ENCODE data around the gene KCNN1. TPM values are rescaled to one million over a fixed set of nuclear protein-coding genes. Genes with fewer than 3 reads are reported as not detected.

The KCNN1 gene
- total and polyA plus RNA-seq, 9 of the 15 experiments (the other 6 are each of a cell fraction or from before 2014, with no cell fraction given): 0.01 to 6.2 (median 0.72) TPM

GRCh38 chr19:17950310-17951156 lies 16.4 kb upstream of the KCNN1 start (continued):
- no peak for TF ChIP-seq DMBX1 (CRISPR knock-in tag; IDR thresholded peaks at IDR 0.05; ENCODE audit: borderline replicate concordance)
- no peak for TF ChIP-seq BCOR (IDR thresholded peaks at IDR 0.05)
- TF ChIP-seq, protein P1, sequence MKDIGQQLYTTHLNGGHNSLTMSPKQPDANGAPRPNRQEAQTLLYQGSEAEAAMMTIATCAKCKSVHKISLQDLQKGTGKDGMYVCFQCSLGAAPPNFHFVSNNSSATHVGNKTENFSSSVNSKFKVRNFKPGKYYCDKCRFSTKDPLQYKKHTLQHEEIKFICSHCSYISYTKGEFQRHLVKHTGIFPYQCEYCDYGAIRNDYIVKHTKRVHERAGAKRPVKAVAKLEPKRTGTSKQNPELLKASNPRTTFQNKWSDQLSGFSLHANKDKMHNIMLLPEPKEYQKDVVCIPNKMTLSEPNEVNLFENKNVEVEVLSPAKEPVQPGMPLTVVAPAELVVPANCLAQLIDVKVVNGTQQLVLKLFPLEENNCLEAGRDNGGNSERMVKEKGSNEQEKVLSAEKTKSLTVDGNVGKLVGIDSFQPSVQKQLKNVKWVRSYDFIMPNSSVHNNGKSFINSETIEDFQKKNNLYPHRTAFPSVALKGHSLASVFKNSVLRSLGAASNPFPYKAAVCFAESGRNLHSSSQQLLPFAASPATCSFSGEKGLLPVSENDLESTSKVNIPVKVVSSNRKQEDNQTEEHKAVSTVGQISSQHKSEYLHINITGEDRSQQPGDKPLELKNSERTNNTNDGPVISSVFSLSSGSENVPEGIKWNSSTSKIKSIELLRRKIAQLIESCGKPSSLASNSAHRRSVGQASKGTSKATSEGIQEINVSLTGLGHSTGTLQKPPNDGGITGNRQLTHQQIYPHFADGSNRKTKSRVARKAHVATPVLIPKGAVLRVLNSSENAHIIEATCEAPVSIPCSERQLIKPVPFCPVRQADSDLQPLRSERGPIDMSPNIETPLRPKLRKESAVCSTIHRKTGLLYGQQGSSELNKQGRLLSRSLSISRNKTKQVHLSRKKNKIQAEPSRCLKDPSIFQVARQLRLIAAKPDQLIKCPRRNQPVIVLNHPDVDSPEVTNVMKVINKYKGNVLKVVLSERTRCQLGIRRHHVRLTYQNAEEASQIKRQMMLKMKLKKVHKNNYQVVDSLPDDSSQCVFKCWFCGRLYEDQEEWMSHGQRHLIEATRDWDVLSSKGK (CRISPR knock-in tag; IDR thresholded peaks at IDR 0.05): no peak
- TF ChIP-seq ESRRA (IDR thresholded peaks at IDR 0.05; ENCODE audit: borderline replicate concordance, low read depth): peak; percentile 19; the same call in 1 of the 2 replicates
- peak; percentile 34; the same call in 1 of the 2 replicates for TF ChIP-seq ZBTB7A (IDR thresholded peaks at IDR 0.05; ENCODE audit: borderline replicate concordance, control insufficient read depth, low read depth, low read length)
- TF ChIP-seq PRPF4 (IDR thresholded peaks at IDR 0.05; ENCODE audit: insufficient read depth, low read depth, low read length, poor library complexity, severe bottlenecking): no peak
- peak; percentile 77; the same call in 1 of the 2 replicates for TF ChIP-seq ZNF740 (CRISPR knock-in tag; IDR thresholded peaks at IDR 0.05)
- TF ChIP-seq ZNF740 (tag; IDR thresholded peaks at IDR 0.05): 0 out of 4 replicates have a peak, but pooled peaks of 1 of the 2 experiments have one; percentile 60
- TF ChIP-seq RREB1 (CRISPR knock-in tag; IDR thresholded peaks at IDR 0.05): no peak
- TF ChIP-seq MTA2 (IDR thresholded peaks at IDR 0.05; ENCODE audit: low read depth): peak; percentile 17; the same call in 1 of the 2 replicates
- no peak for TF ChIP-seq ILK (tag; IDR thresholded peaks at IDR 0.05; ENCODE audit: borderline replicate concordance, low read depth)

Measured in K562 (cell line).